ENCODE data around the gene ZNF484. TPM values are rescaled to one million over a fixed set of nuclear protein-coding genes. Genes with fewer than 3 reads are reported as not detected.
"Not testable (repeated sequence)": the region's sequence is repeated elsewhere in the genome, so short reads cannot be mapped to it uniquely, and the experiment has no call there.

ZNF484 gene
- 7.7 TPM for total RNA-seq
- long read RNA-seq, partial matches to known transcripts = 0 of 2 reads
- long read RNA-seq, other reads (novel, unspliced or antisense) = 0 of 2 reads

DNA sequence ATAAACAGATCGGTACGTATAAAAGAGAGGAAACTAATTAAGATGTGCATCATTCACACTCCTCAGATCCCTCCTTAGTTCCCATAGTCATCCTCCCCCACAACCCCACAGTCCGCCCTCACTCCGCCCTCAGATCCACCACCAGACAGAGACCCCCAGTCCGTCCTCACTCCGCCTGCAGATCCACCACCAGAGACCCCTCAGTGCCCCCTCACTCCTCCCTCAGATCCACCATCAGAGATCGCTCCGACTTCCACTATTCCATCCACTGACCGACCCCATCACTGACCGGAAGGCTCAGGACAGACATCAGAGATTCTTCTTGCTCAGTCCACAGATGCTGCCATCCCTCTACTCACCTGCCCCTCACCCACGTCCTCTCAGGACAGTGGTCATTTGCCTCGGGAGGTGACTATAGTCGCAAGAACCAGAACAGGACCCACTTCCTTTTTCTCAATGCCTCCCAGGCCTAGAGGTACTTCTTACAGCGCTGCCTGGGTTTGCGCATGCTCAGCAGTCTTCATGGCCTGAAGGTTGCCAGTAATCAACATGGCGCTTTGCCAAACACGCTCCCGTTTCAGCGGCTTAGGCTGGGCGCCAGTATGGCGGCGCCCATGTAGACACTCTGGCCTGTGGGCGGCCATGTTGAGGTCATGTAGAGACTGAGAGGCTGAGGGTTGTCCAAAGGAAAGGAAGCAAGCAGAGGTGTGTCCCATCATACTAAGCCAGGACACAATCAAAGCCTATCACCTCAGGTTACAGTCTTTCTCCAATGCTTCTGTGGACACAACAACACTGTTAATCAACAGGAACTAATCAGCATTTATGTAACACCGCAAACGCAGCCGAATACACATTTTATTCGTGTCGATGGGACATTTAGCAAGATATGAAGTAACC is at the start of gene ZNF484:
ZNF484 (minus strand) TSS at position 508 of the 900 bp plus-strand sequence. CDS start 3,009 bp downstream, outside the sequence.
- intact Hi-C loops (cut with DNase I) = no loop called here
- peak; percentile 99 for DNase-seq (ENCODE audit: low spot score)

DNA sequence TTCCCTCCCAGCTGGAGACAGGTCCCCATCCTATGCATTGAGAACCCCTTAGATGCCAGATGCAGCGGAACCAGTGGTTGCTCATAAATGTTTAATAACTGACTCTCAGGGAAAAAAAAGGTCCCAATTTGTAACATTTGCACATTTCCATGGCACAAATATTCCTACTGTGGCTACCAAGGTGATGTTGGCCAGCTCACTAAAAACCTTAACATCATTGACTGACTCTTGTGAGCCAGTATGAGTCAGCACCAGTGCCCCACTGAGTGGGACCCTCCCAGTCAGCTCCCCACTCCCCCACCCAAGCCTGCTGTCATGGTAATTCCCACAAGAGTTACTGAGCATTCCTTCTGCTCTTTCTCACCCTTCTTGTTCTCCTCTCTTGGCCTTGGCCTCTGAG is 42.6 kb upstream of the ZNF484 start:
- intact Hi-C loops (cut with DNase I) = no loop called here
- DNase-seq (ENCODE audit: low spot score) = no peak

- intact Hi-C loops (cut with DNase I) = no loop called here
- no peak for DNase-seq (ENCODE audit: low spot score)
Observed at GRCh38 chr9:92917176-92917800, 39.5 kb upstream of the ZNF484 start.

- intact Hi-C loops (cut with DNase I) = no loop called here
- no peak for DNase-seq (ENCODE audit: low spot score)
Observed at GRCh38 chr9:92911511-92912475, 34.0 kb upstream of the ZNF484 start.

DNA sequence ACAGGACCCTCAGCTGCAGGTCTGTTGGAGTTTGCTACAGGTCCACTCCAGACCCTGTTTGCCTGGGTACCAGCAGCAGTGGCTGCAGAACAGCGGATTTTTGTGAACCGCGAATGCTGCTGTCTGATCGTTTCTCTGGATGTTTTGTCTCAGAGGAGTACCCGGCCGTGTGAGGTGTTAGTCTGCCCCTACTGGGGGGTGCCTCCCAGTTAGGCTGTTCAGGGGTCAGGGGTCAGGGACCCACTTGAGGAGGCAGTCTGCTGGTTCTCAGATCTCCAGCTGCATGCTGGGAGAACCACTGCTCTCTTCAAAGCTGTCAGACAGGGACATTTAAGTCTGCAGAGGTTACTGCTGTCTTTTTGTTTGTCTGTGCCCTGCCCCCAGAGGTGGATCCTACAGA is 27.3 kb upstream of the ZNF484 start:
- DNase-seq (ENCODE audit: low spot score) = not testable (repeated sequence)

DNA sequence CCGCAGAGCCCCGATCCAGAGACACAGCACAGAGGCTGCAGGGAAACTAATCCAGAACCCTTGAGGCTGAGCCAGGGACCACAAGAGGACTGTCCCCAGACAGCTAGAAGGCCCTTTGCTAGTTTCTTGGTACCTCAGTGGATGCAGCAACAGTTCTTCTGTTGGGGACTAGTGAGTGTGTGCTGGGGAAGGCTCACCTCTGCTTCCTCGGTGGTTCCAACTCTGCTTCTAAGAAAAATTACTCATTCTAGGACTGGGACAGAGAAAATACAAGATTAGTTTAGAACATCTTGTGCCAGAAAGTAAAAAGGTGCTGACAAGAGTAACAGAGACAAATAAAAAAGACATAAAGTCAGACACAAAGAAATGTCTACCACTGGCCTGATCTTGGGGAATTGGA is 19.5 kb upstream of the ZNF484 start:
- no peak for DNase-seq (ENCODE audit: low spot score)
- intact Hi-C loops (cut with DNase I) = no loop called here

More for the DNA sequence above, 27.3 kb upstream of the ZNF484 start:
- intact Hi-C loops (cut with DNase I) = not testable (repeated sequence)

DNA sequence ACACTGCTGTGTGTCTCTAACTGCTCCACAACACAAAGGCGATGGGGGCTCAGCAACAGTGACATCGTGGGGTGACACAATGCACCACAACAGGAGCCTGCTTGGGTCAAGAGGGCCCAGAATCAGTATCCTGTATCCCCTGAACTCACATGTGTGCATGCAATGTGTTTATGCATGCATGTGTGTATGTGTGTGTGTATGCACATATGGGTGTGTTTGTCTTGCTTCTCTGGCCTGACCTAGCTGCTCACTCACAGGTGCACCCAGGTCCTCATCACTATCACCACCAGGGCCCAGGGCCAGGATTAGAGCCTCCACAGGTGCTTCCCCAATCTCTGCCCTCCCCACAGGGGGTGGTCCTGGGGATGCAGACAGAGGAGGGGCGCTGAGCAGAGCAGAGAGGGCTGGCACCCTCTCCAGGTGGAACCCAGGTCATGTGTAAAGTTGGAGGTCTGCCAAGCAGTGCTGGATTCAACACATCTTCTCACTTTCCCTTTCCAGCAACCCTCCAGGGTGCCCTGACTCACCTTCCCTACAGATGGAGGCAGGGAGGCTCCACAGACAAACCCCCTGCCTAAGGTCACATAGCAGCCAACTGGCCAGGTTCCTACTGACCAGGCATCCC is 18.1 kb upstream of the ZNF484 start:
- intact Hi-C loops (cut with DNase I) = no loop called here
- no peak for DNase-seq (ENCODE audit: low spot score)

- no peak for DNase-seq (ENCODE audit: low spot score)
- intact Hi-C loops (cut with DNase I) = no loop called here
Observed at GRCh38 chr9:92894711-92895362, 17.0 kb upstream of the ZNF484 start.

DNA sequence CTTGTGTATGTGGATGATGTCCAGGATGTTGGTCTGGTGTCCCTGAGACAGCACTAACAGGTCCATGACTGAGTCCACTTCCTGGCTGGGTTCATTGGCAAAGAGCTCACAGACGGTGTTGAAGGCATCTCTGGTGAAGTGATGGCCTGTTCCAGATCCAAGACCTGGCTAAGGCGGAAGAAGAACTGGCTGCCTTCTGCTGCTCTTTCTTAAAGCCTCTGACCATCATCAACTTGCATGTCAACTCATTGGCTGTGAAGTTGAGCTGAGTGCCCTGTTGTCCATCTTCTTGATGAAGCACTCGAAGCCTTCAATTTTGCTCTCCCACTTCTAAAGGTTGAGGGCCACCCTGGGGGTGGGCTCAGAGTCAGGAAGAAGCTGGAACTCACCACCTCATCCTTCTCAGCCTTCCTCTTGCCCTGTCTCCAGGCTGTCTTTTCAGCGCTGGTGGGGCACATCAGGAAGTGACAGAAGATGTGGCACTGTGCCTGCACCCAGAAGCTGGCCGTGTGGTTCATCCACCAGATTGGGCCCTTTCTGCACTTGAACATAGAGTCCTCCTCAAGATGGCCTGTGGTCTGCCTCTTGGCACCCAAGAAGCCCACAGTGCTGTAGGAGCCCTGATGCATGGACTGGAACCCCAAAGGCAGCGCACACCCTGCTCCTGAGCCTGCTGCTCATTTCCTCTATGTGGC is 16.2 kb upstream of the ZNF484 start:
- intact Hi-C loops (cut with DNase I) = not testable (repeated sequence)

DNA sequence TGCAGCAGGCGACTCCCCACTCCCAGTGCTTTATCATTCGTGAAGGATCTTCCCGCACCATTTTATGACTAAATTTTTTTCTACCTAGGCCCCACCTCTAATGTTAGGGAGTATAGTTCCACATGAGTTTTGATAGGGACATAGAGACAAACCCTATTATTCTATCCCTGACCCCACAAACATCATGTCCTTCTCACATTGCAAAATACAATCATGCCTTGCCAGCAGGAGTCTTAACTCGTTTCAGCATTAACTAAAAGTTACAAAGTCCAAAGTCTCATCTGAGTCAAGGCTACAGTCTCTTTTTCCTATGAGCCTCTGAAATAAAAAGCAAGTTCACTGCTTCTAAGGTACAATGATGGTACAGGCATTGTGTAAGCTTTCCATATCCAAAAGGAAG is 14.4 kb upstream of the ZNF484 start:
- intact Hi-C loops (cut with DNase I); DNase-seq (ENCODE audit: low spot score): not testable (repeated sequence)

More for the DNA sequence above, 16.2 kb upstream of the ZNF484 start:
- DNase-seq (ENCODE audit: low spot score) = not testable (repeated sequence)

- intact Hi-C loops (cut with DNase I) = no loop called here
- no peak for DNase-seq (ENCODE audit: low spot score)
Observed at GRCh38 chr9:92890761-92891160, 12.9 kb upstream of the ZNF484 start.

- intact Hi-C loops (cut with DNase I) = no loop called here
- no peak for DNase-seq (ENCODE audit: low spot score)
Observed at GRCh38 chr9:92887880-92888338, 10.1 kb upstream of the ZNF484 start.

DNA sequence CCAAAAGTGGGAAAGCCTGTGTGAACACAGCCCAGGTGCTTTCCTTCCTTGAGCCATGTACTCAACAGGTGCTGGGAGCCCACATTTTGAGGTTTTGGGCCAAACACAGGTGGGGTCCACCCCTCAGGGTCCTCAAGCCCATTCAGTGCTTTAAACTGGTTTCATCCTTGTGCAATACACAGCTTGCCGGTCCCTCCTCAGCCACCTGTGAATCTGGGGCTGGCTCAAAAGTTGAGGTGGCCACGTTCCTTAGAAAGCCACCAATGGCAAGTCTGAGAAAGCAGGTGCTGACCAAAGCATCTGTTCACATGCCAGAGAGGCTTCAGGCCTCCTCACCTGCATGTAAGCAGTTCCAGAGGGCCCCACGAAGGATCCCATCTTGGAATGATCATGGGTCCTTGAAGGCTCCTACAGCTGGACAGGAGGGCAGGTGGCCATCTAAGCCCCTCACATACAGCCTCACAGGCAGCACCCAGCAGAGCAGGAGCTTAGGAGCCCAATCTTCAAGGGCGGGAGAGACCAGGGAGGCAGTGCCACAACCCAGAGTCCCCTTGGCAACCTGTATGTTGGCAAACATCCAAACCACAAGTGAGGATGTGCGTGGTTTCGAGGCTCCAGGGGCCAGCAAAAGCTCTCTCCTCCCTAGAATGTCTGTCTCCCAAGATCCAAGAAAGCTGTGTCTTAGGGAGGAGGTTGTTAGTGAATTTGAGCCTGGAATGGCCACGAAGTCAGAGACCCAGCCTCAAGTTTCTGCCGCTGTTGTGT is 9.2 kb upstream of the ZNF484 start:
- intact Hi-C loops (cut with DNase I); DNase-seq (ENCODE audit: low spot score): not testable (repeated sequence)

GRCh38 chr9:92883666-92884405 is 6.0 kb upstream of the ZNF484 start:
- intact Hi-C loops (cut with DNase I); DNase-seq (ENCODE audit: low spot score): not testable (repeated sequence)

- no peak for DNase-seq (ENCODE audit: low spot score)
- intact Hi-C loops (cut with DNase I) = no loop called here
Observed at GRCh38 chr9:92882276-92882675, 4.4 kb upstream of the ZNF484 start.

GRCh38 chr9:92875373-92875772 is 2.5 kb downstream of the ZNF484 start:
- no peak for DNase-seq (ENCODE audit: low spot score)
- intact Hi-C loops (cut with DNase I) = no loop called here

DNA sequence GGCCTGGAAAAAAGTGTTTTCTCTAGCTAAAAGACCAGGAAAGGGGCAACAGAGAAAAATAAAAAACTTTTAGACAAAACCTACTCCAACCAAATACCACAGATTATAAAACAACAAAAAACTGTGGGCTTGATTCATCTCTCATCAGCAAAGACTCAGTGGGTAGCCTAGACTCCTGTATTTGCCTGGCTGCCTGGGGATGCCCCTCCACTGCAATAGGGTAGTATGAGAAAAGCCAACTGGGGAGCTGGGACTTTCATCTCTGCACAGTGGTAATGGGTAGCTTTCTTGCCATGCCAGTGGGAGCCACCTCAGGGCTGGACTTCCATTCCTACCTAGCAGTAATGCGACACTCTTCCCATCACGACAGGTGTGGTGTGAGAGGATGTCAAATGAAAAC is 7.5 kb downstream of the ZNF484 start:
- no peak for DNase-seq (ENCODE audit: low spot score)
- intact Hi-C loops (cut with DNase I) = no loop called here
